ENCODE measurements around the gene KIF19.

KIF19 gene

GRCh38 chr17:74318391-74318790 lies 7.6 kb upstream of the KIF19 start:
- Histone ChIP-seq H4K91ac (ENCODE audit: low read depth, low read length, poor library complexity) (no peak overlapping the region), H3K79me1 (ENCODE audit: low read depth, low read length) (no peaks in the 10 kb centered on the region), H3K9me3 (replicated peaks in 1 of 2; ENCODE audit: control insufficient read depth in 2 of 2, insufficient read depth in 1 of 2, low read depth in 1 of 2, low read length in 2 of 2) (no peaks in the 10 kb centered on the region), H2BK12ac (ENCODE audit: low read length) (no peak overlapping the region), H3K27ac (replicated peaks; ENCODE audit: low read length) (no peak overlapping the region), H2BK120ac (ENCODE audit: low read depth, low read length) (no peak overlapping the region), H4K8ac (ENCODE audit: low read depth, low read length) (no peak overlapping the region), H3K27me3 (ENCODE audit: control insufficient read depth in 3 of 3, insufficient read depth in 3 of 3, low read depth in 1 of 3, low read length in 3 of 3) (peaks cover 0 to 52% (median 2%) of the 10 kb centered on the region in 3 experiments), H2AK5ac (ENCODE audit: low read depth, low read length) (no peak overlapping the region), H3K18ac (ENCODE audit: low read length) (no peak overlapping the region), H2BK5ac (ENCODE audit: low read length) (no peak overlapping the region), H3K23ac (ENCODE audit: low read depth, low read length, poor library complexity) (no peak overlapping the region), H2AFZ (ENCODE audit: low read length) (no peak overlapping the region), H3K14ac (ENCODE audit: low read length) (no peak overlapping the region), H3K4me2 (ENCODE audit: insufficient read depth, low read length, poor library complexity, severe bottlenecking) (no peak overlapping the region), H3K4me3 (ENCODE audit: low read length in 2 of 2) (no peak overlapping the region), H3K9ac (ENCODE audit: low read depth, low read length, poor library complexity) (peak overlapping the region; percentile 3), H2BK15ac (ENCODE audit: low read length) (peak overlapping the region; percentile 43), H3K4ac (ENCODE audit: low read length) (no peak overlapping the region), H3K36me3 (replicated peaks in 1 of 2; ENCODE audit: control insufficient read depth in 2 of 2, insufficient read depth in 2 of 2, low read length in 2 of 2) (no peaks in the 10 kb centered on the region), H3K4me1 (ENCODE audit: control insufficient read depth in 2 of 2, insufficient read depth in 1 of 2, low read depth in 1 of 2, low read length in 2 of 2) (peaks cover 0 to 3% of the 10 kb centered on the region in 2 donors)
- no peak for DNase-seq (ENCODE audit: low spot score)
- WGBS, 2 donors (ENCODE audit: extremely low coverage in 2 of 2, insufficient read length in 2 of 2, insufficient replicate concordance in 1 of 2) = no CpG with 5 or more reads among the region's 10 CpGs

GRCh38 chr17:74324521-74324920 lies 1.5 kb upstream of the KIF19 start:
- Histone ChIP-seq H4K8ac (ENCODE audit: low read depth, low read length) (no peak overlapping the region), H3K18ac (ENCODE audit: low read length) (no peak overlapping the region), H3K9me3 (replicated peaks in 1 of 2; ENCODE audit: control insufficient read depth in 2 of 2, insufficient read depth in 1 of 2, low read depth in 1 of 2, low read length in 2 of 2) (no peaks in the 10 kb centered on the region), H4K91ac (ENCODE audit: low read depth, low read length, poor library complexity) (no peak overlapping the region), H3K4me3 (ENCODE audit: low read length in 2 of 2) (no peak overlapping the region), H3K23ac (ENCODE audit: low read depth, low read length, poor library complexity) (no peak overlapping the region), H3K4ac (ENCODE audit: low read length) (no peak overlapping the region), H3K79me1 (ENCODE audit: low read depth, low read length) (no peaks in the 10 kb centered on the region), H3K9ac (ENCODE audit: low read depth, low read length, poor library complexity) (no peak overlapping the region), H3K27ac (replicated peaks; ENCODE audit: low read length) (no peak overlapping the region), H2BK120ac (ENCODE audit: low read depth, low read length) (no peak overlapping the region), H2BK5ac (ENCODE audit: low read length) (no peak overlapping the region), H3K36me3 (replicated peaks in 1 of 2; ENCODE audit: control insufficient read depth in 2 of 2, insufficient read depth in 2 of 2, low read length in 2 of 2) (no peaks in the 10 kb centered on the region), H3K4me1 (ENCODE audit: control insufficient read depth in 2 of 2, insufficient read depth in 1 of 2, low read depth in 1 of 2, low read length in 2 of 2) (peaks cover 10 to 12% of the 10 kb centered on the region in 2 donors), H2AK5ac (ENCODE audit: low read depth, low read length) (no peak overlapping the region), H3K27me3 (ENCODE audit: control insufficient read depth in 3 of 3, insufficient read depth in 3 of 3, low read depth in 1 of 3, low read length in 3 of 3) (peaks cover 6 to 71% (median 19%) of the 10 kb centered on the region in 3 experiments), H3K4me2 (ENCODE audit: insufficient read depth, low read length, poor library complexity, severe bottlenecking) (no peak overlapping the region), H2BK12ac (ENCODE audit: low read length) (no peak overlapping the region), H2BK15ac (ENCODE audit: low read length) (no peak overlapping the region), H2AFZ (ENCODE audit: low read length) (no peak overlapping the region), H3K14ac (ENCODE audit: low read length) (no peak overlapping the region)
- WGBS, 2 donors (ENCODE audit: extremely low coverage in 2 of 2, insufficient read length in 2 of 2, insufficient replicate concordance in 1 of 2) = no CpG with 5 or more reads among the region's 6 CpGs
- no peak for DNase-seq (ENCODE audit: low spot score)

GRCh38 chr17:74325376-74325742 lies 667 bp upstream of the KIF19 start:
- Histone ChIP-seq H3K14ac (ENCODE audit: low read length) (peak overlapping the region; percentile 86), H3K9me3 (replicated peaks in 1 of 2; ENCODE audit: control insufficient read depth in 2 of 2, insufficient read depth in 1 of 2, low read depth in 1 of 2, low read length in 2 of 2) (no peaks in the 10 kb centered on the region), H4K91ac (ENCODE audit: low read depth, low read length, poor library complexity) (peak overlapping the region; percentile 48), H4K8ac (ENCODE audit: low read depth, low read length) (peak overlapping the region; percentile 32), H3K27ac (replicated peaks; ENCODE audit: low read length) (no peak overlapping the region), H3K79me1 (ENCODE audit: low read depth, low read length) (no peaks in the 10 kb centered on the region), H3K4me2 (ENCODE audit: insufficient read depth, low read length, poor library complexity, severe bottlenecking) (peak overlapping the region; percentile 93), H3K4ac (ENCODE audit: low read length) (peak overlapping the region; percentile 79), H3K23ac (ENCODE audit: low read depth, low read length, poor library complexity) (peak overlapping the region; percentile 95), H3K18ac (ENCODE audit: low read length) (peak overlapping the region; percentile 96), H2BK15ac (ENCODE audit: low read length) (peak overlapping the region; percentile 84), H3K4me1 (ENCODE audit: control insufficient read depth in 2 of 2, insufficient read depth in 1 of 2, low read depth in 1 of 2, low read length in 2 of 2) (peaks cover 10 to 12% of the 10 kb centered on the region in 2 donors), H2AK5ac (ENCODE audit: low read depth, low read length) (peak overlapping the region; percentile 97), H2BK12ac (ENCODE audit: low read length) (peak overlapping the region; percentile 96), H3K27me3 (ENCODE audit: control insufficient read depth in 3 of 3, insufficient read depth in 3 of 3, low read depth in 1 of 3, low read length in 3 of 3) (peaks cover 6 to 78% (median 19%) of the 10 kb centered on the region in 3 experiments), H2BK5ac (ENCODE audit: low read length) (peak overlapping the region; percentile 11), H3K36me3 (replicated peaks in 1 of 2; ENCODE audit: control insufficient read depth in 2 of 2, insufficient read depth in 2 of 2, low read length in 2 of 2) (no peaks in the 10 kb centered on the region), H2BK120ac (ENCODE audit: low read depth, low read length) (peak overlapping the region; percentile 85), H3K4me3 (ENCODE audit: low read length in 2 of 2) (peak overlapping the region in 1 of 2 donors; percentile 73), H2AFZ (ENCODE audit: low read length) (peak overlapping the region; percentile 74), H3K9ac (ENCODE audit: low read depth, low read length, poor library complexity) (peak overlapping the region; percentile 88)
- DNase-seq (ENCODE audit: low spot score) = no peak
- WGBS, 2 donors (ENCODE audit: extremely low coverage in 2 of 2, insufficient read length in 2 of 2, insufficient replicate concordance in 1 of 2) = no CpG with 5 or more reads among the region's 11 CpGs

- H3K23ac ChIP-seq (ENCODE audit: low read depth, low read length, poor library complexity) = peak overlapping the region; percentile 95
- H4K8ac ChIP-seq (ENCODE audit: low read depth, low read length) = no peak overlapping the region
- no CpG with 5 or more reads among the region's 10 CpGs for WGBS, 2 donors (ENCODE audit: extremely low coverage in 2 of 2, insufficient read length in 2 of 2, insufficient replicate concordance in 1 of 2)
- peak overlapping the region; percentile 34 to 76 for H3K4me3 ChIP-seq (ENCODE audit: low read length in 2 of 2)
- H4K91ac ChIP-seq (ENCODE audit: low read depth, low read length, poor library complexity) = no peak overlapping the region
- no peaks in the 10 kb centered on the region for H3K36me3 ChIP-seq (replicated peaks in 1 of 2; ENCODE audit: control insufficient read depth in 2 of 2, insufficient read depth in 2 of 2, low read length in 2 of 2)
- H2BK120ac ChIP-seq (ENCODE audit: low read depth, low read length) = no peak overlapping the region
- peak overlapping the region; percentile 79 for H3K9ac ChIP-seq (ENCODE audit: low read depth, low read length, poor library complexity)
- no peak overlapping the region for H2BK12ac ChIP-seq (ENCODE audit: low read length)
- H3K14ac ChIP-seq (ENCODE audit: low read length) = peak overlapping the region; percentile 63
- no peaks in the 10 kb centered on the region for H3K9me3 ChIP-seq (replicated peaks in 1 of 2; ENCODE audit: control insufficient read depth in 2 of 2, insufficient read depth in 1 of 2, low read depth in 1 of 2, low read length in 2 of 2)
- H3K27ac ChIP-seq (replicated peaks; ENCODE audit: low read length) = no peak overlapping the region
- no peak overlapping the region for H3K4ac ChIP-seq (ENCODE audit: low read length)
- DNase-seq (ENCODE audit: low spot score) = no peak
- peak overlapping the region; percentile 93 for H3K4me2 ChIP-seq (ENCODE audit: insufficient read depth, low read length, poor library complexity, severe bottlenecking)
- H3K4me1 ChIP-seq (ENCODE audit: control insufficient read depth in 2 of 2, insufficient read depth in 1 of 2, low read depth in 1 of 2, low read length in 2 of 2) = peaks cover 10 to 12% of the 10 kb centered on the region in 2 donors
- H3K18ac ChIP-seq (ENCODE audit: low read length) = peak overlapping the region; percentile 87
- peak overlapping the region; percentile 69 for H2AK5ac ChIP-seq (ENCODE audit: low read depth, low read length)
- H2BK15ac ChIP-seq (ENCODE audit: low read length) = peak overlapping the region; percentile 69
- H2AFZ ChIP-seq (ENCODE audit: low read length) = peak overlapping the region; percentile 74
- H3K79me1 ChIP-seq (ENCODE audit: low read depth, low read length) = no peaks in the 10 kb centered on the region
- H2BK5ac ChIP-seq (ENCODE audit: low read length) = no peak overlapping the region
- H3K27me3 ChIP-seq (ENCODE audit: control insufficient read depth in 3 of 3, insufficient read depth in 3 of 3, low read depth in 1 of 3, low read length in 3 of 3) = peaks cover 6 to 83% (median 19%) of the 10 kb centered on the region in 3 experiments
Measured at GRCh38 chr17:74326506-74326905, 480 bp downstream of the KIF19 start.
